HCT116 (cell line): ENCODE results near the gene CASQ1. TPM values are rescaled to one million over a fixed set of nuclear protein-coding genes. Genes with fewer than 3 reads are reported as not detected.

Source experiments
- ATAC-seq: fragments of 200-7000 bp; cut with Tn5 transposase; 2 replicates; pipeline ENCODE4 v1.9.1; 2020; ENCODE audit warnings: mild to moderate bottlenecking, moderate library complexity
- BruUV-seq: library from RNA; stranded (reverse); fragments of 400-500 nt; replicated peaks from 2 replicates; lab custom pipeline; 2021; lab: Mats Ljungman, UMichigan
- CTCF ChIA-PET: fragments of 300-600 bp; sonication (Branson Sonifier 250); formaldehyde crosslinking; loops from one replicate; lab custom pipeline; 2021; ENCODE audit warnings: antibody characterized with exemption; lab: Charles Lee
- POLR2A ChIA-PET: fragments of 300-600, 350-600 bp; sonication (Branson Sonifier 250); formaldehyde crosslinking; loops from one replicate; lab custom pipeline; 2021; ENCODE audit warnings: antibody characterized with exemption; lab: Charles Lee
- RAD21 ChIA-PET, 2 experiments: fragments of 300-600 bp; sonication (Branson Sonifier 250); formaldehyde crosslinking; loops; one replicate each; lab custom pipeline; 2023; ENCODE audit warnings: low total read pairs in 2 of 2; ENCODE audit not compliant: uncharacterized antibody in 2 of 2, unreplicated experiment in 2 of 2, low non-redundant PET in 1 of 2; lab: Charles Lee
- DNase-seq: peaks from one replicate; pipeline ENCODE4 v3.0.0-alpha.2; 2010; ENCODE audit warnings: low read depth, low spot score
- H2AFZ ChIP-seq: fragments of 200-600 bp; shearing (Covaris generic), sonication (generic); 2 replicates; pipeline ENCODE4 v1.6.1; 2017; ENCODE audit warnings: low read depth, mixed run types, mixed read lengths, antibody characterized with exemption, low read length; ENCODE audit not compliant: poor library complexity, severe bottlenecking
- H3K27ac ChIP-seq: 2 replicates; pipeline ENCODE4 v1.5.1; 2012; ENCODE audit warnings: low read depth, low read length
- H3K27me3 ChIP-seq: fragments of 200-600 bp; sonication (generic); 2 replicates; pipeline ENCODE4 v1.6.1; 2016; ENCODE audit warnings: mixed run types, low read length, mixed read lengths; ENCODE audit not compliant: insufficient read depth
- H3K36me3 ChIP-seq, 2 experiments: fragments of 200-500 bp in 1 of 2; fragments of 200-600 bp in 1 of 2; sonication (Bioruptor generic) in 1 of 2; sonication (generic) in 1 of 2; 2 replicates each; pipeline versions ENCODE4 v1.5.1 to v1.6.1; 2014 to 2016; ENCODE audit warnings: low read length in 2 of 2, inconsistent platforms in 1 of 2, mixed read lengths in 1 of 2, mixed run types in 1 of 2; ENCODE audit not compliant: insufficient read depth in 2 of 2, control insufficient read depth in 1 of 2
- H3K4me1 ChIP-seq, 2 experiments: fragments of 200-600 bp in 1 of 2; sonication (generic) in 1 of 2; 2 replicates each; pipeline versions ENCODE4 v1.5.1 to v1.6.1; 2012 to 2017; ENCODE audit warnings: low read length in 2 of 2, inconsistent platforms in 1 of 2, mild to moderate bottlenecking in 1 of 2, mixed read lengths in 1 of 2, mixed run types in 1 of 2, moderate library complexity in 1 of 2; ENCODE audit not compliant: insufficient read depth in 2 of 2, control insufficient read depth in 1 of 2
- H3K4me2 ChIP-seq: fragments of 200-600 bp; sonication (generic); 2 replicates; pipeline ENCODE4 v1.6.1; 2017; ENCODE audit warnings: mixed run types, low read length, mixed read lengths
- H3K4me3 ChIP-seq, 2 experiments: fragments of 200-600 bp in 1 of 2; sonication (generic) in 1 of 2; replicated peaks in 1 of 2; 2 replicates each; pipeline ENCODE4 v1.5.1; 2011 to 2016; ENCODE audit warnings: low read length in 2 of 2, control low read depth in 1 of 2, low read depth in 1 of 2, mild to moderate bottlenecking in 1 of 2, mixed read lengths in 1 of 2, mixed run types in 1 of 2
- H3K79me2 ChIP-seq: fragments of 200-600 bp; sonication (generic); 2 replicates; pipeline ENCODE4 v1.6.1; 2017; ENCODE audit warnings: mild to moderate bottlenecking, mixed run types, low read length, moderate library complexity, mixed read lengths; ENCODE audit not compliant: insufficient read depth
- H3K9ac ChIP-seq: fragments of 200-600 bp; sonication (generic); 2 replicates; pipeline ENCODE4 v1.6.1; 2016; ENCODE audit warnings: low read length, mixed read lengths
- H3K9me2 ChIP-seq: fragments of 200-600 bp; sonication (generic), shearing (Covaris generic); 2 replicates; pipeline ENCODE4 v1.6.1; 2017; ENCODE audit warnings: mixed run types, mild to moderate bottlenecking, moderate library complexity; ENCODE audit not compliant: insufficient read depth
- H3K9me3 ChIP-seq, 2 experiments: fragments of 200-500 bp in 1 of 2; fragments of 200-600 bp in 1 of 2; sonication (Bioruptor generic) in 1 of 2; sonication (generic) in 1 of 2; 2 replicates each; pipeline ENCODE4 v1.6.1; 2014 to 2017; ENCODE audit warnings: low read length in 2 of 2, mixed read lengths in 2 of 2, inconsistent platforms in 1 of 2, low read depth in 1 of 2, mild to moderate bottlenecking in 1 of 2, mixed run types in 1 of 2, moderate library complexity in 1 of 2; ENCODE audit not compliant: control insufficient read depth in 1 of 2, insufficient read depth in 1 of 2
- H4K20me1 ChIP-seq: fragments of 200-600 bp; sonication (generic), shearing (Covaris generic); 2 replicates; pipeline ENCODE4 v1.6.1; 2017; ENCODE audit warnings: mixed run types, mild to moderate bottlenecking, moderate library complexity; ENCODE audit not compliant: insufficient read depth
- ATF3 ChIP-seq: IDR thresholded peaks from 2 replicates; pipeline ENCODE4 v1.6.1; 2012
- CBX3 ChIP-seq: IDR thresholded peaks from 2 replicates; pipeline ENCODE4 v1.6.1; 2012; ENCODE audit warnings: low read depth
- EGR1 ChIP-seq: IDR thresholded peaks from 2 replicates; pipeline ENCODE4 v1.6.1; 2012; ENCODE audit warnings: low read depth
- POLR2A ChIP-seq: IDR thresholded peaks from 2 replicates; pipeline ENCODE4 v1.7.0; 2011; ENCODE audit warnings: borderline replicate concordance; ENCODE audit not compliant: insufficient read depth, insufficient read length; ENCODE audit errors: extremely low read depth
- POLR2AphosphoS5 ChIP-seq: IDR thresholded peaks from 2 replicates; pipeline ENCODE4 v1.6.1; 2011; ENCODE audit warnings: mild to moderate bottlenecking, low read depth, low read length, moderate library complexity
- RAD21 ChIP-seq: IDR thresholded peaks from 2 replicates; pipeline ENCODE4 v1.6.1; 2012; ENCODE audit warnings: low read depth, mild to moderate bottlenecking
- SIN3A ChIP-seq: IDR thresholded peaks from 2 replicates; pipeline ENCODE4 v1.6.1; 2012; ENCODE audit warnings: low read depth
- SP1 ChIP-seq: IDR thresholded peaks from 2 replicates; pipeline ENCODE4 v1.6.1; 2012; ENCODE audit warnings: low read depth
- YY1 ChIP-seq: IDR thresholded peaks from 2 replicates; pipeline ENCODE4 v1.6.1; 2011; ENCODE audit warnings: low read length, low read depth, moderate library complexity, mild to moderate bottlenecking; ENCODE audit not compliant: insufficient replicate concordance; ENCODE audit errors: extremely low read depth
- ZFX ChIP-seq: fragments of 450-650 bp; IDR thresholded peaks from 2 replicates; pipeline ENCODE4 v1.6.1; 2017
- intact Hi-C: fragments of 100-400 bp; cut with micrococcal nuclease; formaldehyde crosslinking; loops from 2 replicates; pipeline ENCODE4 v1.10.0; 2022
- total RNA-seq: library from RNA; stranded (reverse); gene quantifications from one replicate; pipeline ENCODE4 v1.2.1, GENCODE V29; 2021; ENCODE audit not compliant: unreplicated experiment

The CASQ1 gene
- total RNA-seq, 1 experiment from 2014 or later, result not detected

- Histone ChIP-seq H3K4me1 (peaks cover 12 to 20% of the 10 kb centered on the region in 2 experiments; a peak in 3 of 4 replicates), H3K27me3 (no peaks in the 10 kb centered on the region), H4K20me1 (0 out of 2 replicates have a peak, but pooled peaks cover 4% of the 10 kb centered on the region), H3K36me3 (peaks cover 5 to 20% of the 10 kb centered on the region in 2 experiments; a peak in 2 of 4 replicates), H3K4me2 (peak within 1 kb of the TSS; percentile 90), H3K9ac (peak within 1 kb of the TSS; percentile 91), H2AFZ (peak within 1 kb of the TSS; percentile 77), H3K4me3 (peak within 1 kb of the TSS; percentile 78 to 89), H3K9me3 (no peaks in the 10 kb centered on the region), H3K27ac (peak within 1 kb of the TSS; percentile 78), H3K9me2 (no peaks in the 10 kb centered on the region), H3K79me2 (peaks cover 45% of the 10 kb centered on the region)
- DNase-seq (peak; percentile 12), ATAC-seq (peak; percentile 80)
- ChIA-PET POLR2A (no interaction called here), CTCF (interaction anchor here (2.1 kb wide), 1 partner anchor 12 kb away, joined by 17 read pairs; no protein-coding TSS in a partner anchor), RAD21 (no interaction called here)
- intact Hi-C loops, result no loop called here
- TF ChIP-seq ATF3 (no peak), EGR1 (no peak), YY1 (peak; percentile 33), SP1 (no peak), ZFX (peak; percentile 73), POLR2A (peak; percentile 24), SIN3A (peak; percentile 75; the same call in 1 of the 2 replicates), CBX3 (no peak), RAD21 (no peak), POLR2AphosphoS5 (peak; percentile 70)
- BruUV-seq, result TSS peak; percentile 54
Observed at GRCh38 chr1:160205242-160206035, 15.1 kb downstream of the CASQ1 start, which contains the start of gene PEA15. TSS of gene PEA15 (plus strand) at chr1:160205384. CDS start at chr1:160211545, 6,161 bp downstream.
